Measurements from ENCODE around the gene FANK1. TPM values are rescaled to one million over a fixed set of nuclear protein-coding genes. Genes with fewer than 3 reads are reported as not detected.
"Not testable (repeated sequence)": the region's sequence is repeated elsewhere in the genome, so short reads cannot be mapped to it uniquely, and the experiment has no call there.

The FANK1 gene
- total and polyA plus RNA-seq, 2 experiments from 2014 or later = 11.5 to 19.2 TPM

- H3K4me3 ChIP-seq; H3K27me3 ChIP-seq; DNase-seq (ENCODE audit: low read depth in 1 of 2, low spot score in 1 of 2); H3K27ac ChIP-seq; H3K4me1 ChIP-seq (ENCODE audit: low read depth); H3K9me3 ChIP-seq (ENCODE audit: low read depth); H3K36me3 ChIP-seq: not testable (repeated sequence)
Measured at GRCh38 chr10:125900963-125901362, 4.6 kb downstream of the FANK1 start.

- not testable (repeated sequence) for H3K27me3 ChIP-seq; H3K36me3 ChIP-seq; H3K9me3 ChIP-seq (ENCODE audit: low read depth); H3K4me1 ChIP-seq (ENCODE audit: low read depth); H3K4me3 ChIP-seq; H3K27ac ChIP-seq; DNase-seq (ENCODE audit: low read depth in 1 of 2, low spot score in 1 of 2)
Measured at GRCh38 chr10:125903135-125903640, 6.8 kb downstream of the FANK1 start.

- not testable (repeated sequence) for H3K4me3 ChIP-seq; H3K27me3 ChIP-seq; H3K9me3 ChIP-seq (ENCODE audit: low read depth); H3K4me1 ChIP-seq (ENCODE audit: low read depth); DNase-seq (ENCODE audit: low read depth in 1 of 2, low spot score in 1 of 2); H3K36me3 ChIP-seq; H3K27ac ChIP-seq
Measured at GRCh38 chr10:125905069-125905994, 9.0 kb downstream of the FANK1 start.

GRCh38 chr10:125907598-125907997 is 11.2 kb downstream of the FANK1 start:
- H3K27me3 ChIP-seq; H3K36me3 ChIP-seq; H3K4me1 ChIP-seq (ENCODE audit: low read depth); H3K9me3 ChIP-seq (ENCODE audit: low read depth); H3K4me3 ChIP-seq; DNase-seq (ENCODE audit: low read depth in 1 of 2, low spot score in 1 of 2); H3K27ac ChIP-seq: not testable (repeated sequence)

- not testable (repeated sequence) for H3K27ac ChIP-seq; H3K4me3 ChIP-seq; H3K4me1 ChIP-seq (ENCODE audit: low read depth); H3K9me3 ChIP-seq (ENCODE audit: low read depth); H3K27me3 ChIP-seq; H3K36me3 ChIP-seq; DNase-seq (ENCODE audit: low read depth in 1 of 2, low spot score in 1 of 2)
Measured at GRCh38 chr10:125908813-125909212, 12.4 kb downstream of the FANK1 start.

- H3K36me3 ChIP-seq; H3K27ac ChIP-seq; H3K4me3 ChIP-seq; H3K9me3 ChIP-seq (ENCODE audit: low read depth); H3K4me1 ChIP-seq (ENCODE audit: low read depth); DNase-seq (ENCODE audit: low read depth in 1 of 2, low spot score in 1 of 2); H3K27me3 ChIP-seq: not testable (repeated sequence)
Measured at GRCh38 chr10:125909491-125909890, 13.1 kb downstream of the FANK1 start.

- Histone ChIP-seq H3K9me3 (ENCODE audit: low read depth) (no peaks in the 10 kb centered on the region), H3K4me1 (ENCODE audit: low read depth) (no peaks in the 10 kb centered on the region), H3K36me3 (no peaks in the 10 kb centered on the region), H3K4me3 (no peak overlapping the region), H3K27me3 (no peaks in the 10 kb centered on the region), H3K27ac (no peak overlapping the region)
- no peak for DNase-seq (ENCODE audit: low read depth in 1 of 2, low spot score in 1 of 2)
- no peak for TF ChIP-seq CTCF (IDR thresholded peaks at IDR 0.05; ENCODE audit: low read depth, low read length)
Measured at GRCh38 chr10:125911145-125911544, 14.8 kb downstream of the FANK1 start.

GRCh38 chr10:125911990-125912389 is 15.6 kb downstream of the FANK1 start:
- no peaks in the 10 kb centered on the region for H3K9me3 ChIP-seq (ENCODE audit: low read depth)
- no peaks in the 10 kb centered on the region for H3K4me1 ChIP-seq (ENCODE audit: low read depth)
- no peak for TF ChIP-seq CTCF (IDR thresholded peaks at IDR 0.05; ENCODE audit: low read depth, low read length)
- H3K27ac ChIP-seq = no peak overlapping the region
- no peaks in the 10 kb centered on the region for H3K36me3 ChIP-seq
- no peak overlapping the region for H3K4me3 ChIP-seq
- H3K27me3 ChIP-seq = no peaks in the 10 kb centered on the region
- no peak for DNase-seq (ENCODE audit: low read depth in 1 of 2, low spot score in 1 of 2)

- not testable (repeated sequence) for H3K27me3 ChIP-seq
Measured at GRCh38 chr10:125913277-125913676, 16.9 kb downstream of the FANK1 start.

More at GRCh38 chr10:125913277-125913676, 16.9 kb downstream of the FANK1 start:
- H3K4me1 ChIP-seq (ENCODE audit: low read depth); H3K4me3 ChIP-seq; H3K36me3 ChIP-seq; DNase-seq (ENCODE audit: low read depth in 1 of 2, low spot score in 1 of 2); H3K9me3 ChIP-seq (ENCODE audit: low read depth); H3K27ac ChIP-seq: not testable (repeated sequence)

Measured in cardiac muscle cell (in vitro differentiated cells and primary cell).